SH-SY5Y (cell line): ENCODE measurements around the gene PPP1R26.

ENCODE experiments used
- GATA2 ChIP-seq: IDR thresholded peaks from 2 replicates; pipeline ENCODE4 v1.6.1; 2011; ENCODE audit warnings: mild to moderate bottlenecking, low read depth, low read length
- GATA3 ChIP-seq: IDR thresholded peaks from 2 replicates; pipeline ENCODE4 v1.6.1; 2011; ENCODE audit warnings: low read depth, mild to moderate bottlenecking, low read length, moderate library complexity

DNA sequence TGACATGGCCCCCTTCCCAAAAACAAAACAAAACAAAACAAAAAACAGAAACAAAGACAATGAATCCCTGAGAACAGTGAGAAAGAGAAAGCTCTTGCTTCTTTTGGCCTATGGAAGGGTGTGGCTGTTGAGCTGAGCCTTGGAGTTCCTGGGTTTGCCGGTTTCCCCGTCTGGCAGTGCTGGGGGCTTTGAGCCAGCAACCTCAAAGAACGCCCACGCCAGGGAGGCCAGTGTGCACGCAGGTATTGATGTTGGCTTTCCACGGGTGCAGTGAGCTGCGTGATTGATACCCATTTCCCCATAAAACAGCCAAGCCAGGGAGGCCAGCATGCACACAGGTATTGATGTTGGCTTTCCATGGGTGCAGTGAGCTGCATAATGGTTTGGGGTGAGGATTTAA lies 33.3 kb downstream of the PPP1R26 start:
- TF ChIP-seq GATA3 (no peak), GATA2 (no peak)
